Inferior parietal cortex (tissue), 1 donor: Measurements from ENCODE around the gene PRSS12.
"Not testable (repeated sequence)": the region's sequence is repeated elsewhere in the genome, so short reads cannot be mapped to it uniquely, and the experiment has no call there.

Experiments used
- DNase-seq: peaks from one replicate; pipeline ENCODE4 v3.0.0-alpha.2; 2016; ENCODE audit errors: extremely low spot score

The PRSS12 gene

GRCh38 chr4:118322831-118323502 lies 29.8 kb downstream of the PRSS12 start:
- no peak for DNase-seq

DNA sequence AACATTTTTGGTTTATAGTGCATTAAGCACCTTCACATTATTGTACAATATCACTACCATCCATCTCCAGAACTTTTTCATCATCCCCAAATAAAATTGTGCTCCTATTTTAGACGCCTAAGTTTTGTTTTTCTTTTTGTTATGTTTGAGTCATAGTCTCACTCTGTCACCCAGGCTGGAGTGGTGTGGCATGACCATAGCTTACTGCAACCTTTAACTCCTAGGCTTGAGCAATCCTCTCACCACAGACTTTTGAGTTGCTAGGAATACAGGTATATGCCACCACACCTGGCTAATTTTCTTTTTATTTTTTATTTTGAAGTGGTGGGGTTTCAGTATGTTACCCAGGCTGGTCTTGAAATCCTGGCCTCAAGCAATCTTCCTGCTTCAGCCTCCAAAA lies 33.9 kb downstream of the PRSS12 start:
- no peak for DNase-seq

GRCh38 chr4:118317691-118318090 lies 35.1 kb downstream of the PRSS12 start:
- DNase-seq: no peak

DNA sequence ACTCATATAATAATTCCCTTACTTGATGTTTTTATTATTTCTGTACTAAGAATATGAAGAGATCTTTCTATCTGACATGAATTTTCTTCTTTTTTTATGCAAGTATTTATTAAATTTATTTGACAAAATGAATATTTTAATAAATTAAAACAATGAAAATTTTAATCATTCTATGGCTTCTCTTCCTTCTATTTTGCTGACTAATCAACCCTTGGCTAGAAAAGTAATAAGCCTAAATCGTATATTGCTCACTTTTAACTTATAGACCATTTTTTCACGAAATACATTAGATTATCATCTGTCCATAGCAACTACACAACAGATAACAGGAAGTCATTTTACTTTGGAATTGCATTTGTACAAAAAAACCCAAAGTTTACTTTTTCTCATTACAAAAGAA lies 38.6 kb downstream of the PRSS12 start:
- no peak for DNase-seq

- DNase-seq: no peak
Observed at GRCh38 chr4:118313098-118313497, 39.7 kb downstream of the PRSS12 start.

- no peak for DNase-seq
Observed at GRCh38 chr4:118308306-118309030, 44.3 kb downstream of the PRSS12 start.

DNA sequence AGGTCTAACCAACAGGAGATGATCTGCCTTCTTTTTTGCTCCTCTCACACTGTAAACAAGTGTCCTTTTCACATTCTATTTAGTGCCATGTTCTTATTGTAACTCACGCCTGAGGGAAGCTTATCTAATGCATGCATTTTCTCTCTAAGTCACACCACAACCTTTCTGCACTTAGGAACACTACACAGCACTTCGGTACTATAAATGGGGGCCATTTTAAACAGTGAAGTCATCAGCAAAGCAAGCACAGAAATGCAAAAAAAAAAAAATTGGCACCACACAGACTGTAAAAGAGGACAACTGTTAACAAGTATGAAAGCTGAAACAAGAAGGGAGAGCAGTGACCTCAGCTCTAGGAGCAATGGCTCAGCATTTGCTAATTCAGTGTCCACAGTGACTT lies 45.2 kb downstream of the PRSS12 start:
- DNase-seq: no peak

GRCh38 chr4:118299619-118300018 lies 53.2 kb downstream of the PRSS12 start:
- not testable (repeated sequence) for DNase-seq

DNA sequence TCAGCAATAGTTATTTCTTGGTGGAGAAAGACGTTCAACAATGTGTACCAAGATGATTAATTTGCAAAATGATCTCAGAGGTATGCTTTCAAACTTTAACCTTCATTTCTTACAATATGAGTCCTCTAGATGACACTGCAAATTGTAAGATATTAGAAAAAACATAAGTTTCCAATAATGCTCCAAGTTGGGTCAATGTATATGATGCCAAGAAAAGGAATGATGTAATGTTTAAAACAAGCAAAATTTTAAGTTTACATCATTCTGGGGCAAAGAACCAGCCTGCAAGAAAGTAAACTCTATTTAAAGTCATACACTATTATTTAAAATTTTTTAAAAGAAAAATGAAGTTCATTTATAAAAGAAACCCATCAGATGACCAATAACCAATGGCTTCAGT lies 56.1 kb downstream of the PRSS12 start:
- no peak for DNase-seq

- no peak for DNase-seq
Observed at GRCh38 chr4:118290951-118291350, 61.9 kb downstream of the PRSS12 start.

DNA sequence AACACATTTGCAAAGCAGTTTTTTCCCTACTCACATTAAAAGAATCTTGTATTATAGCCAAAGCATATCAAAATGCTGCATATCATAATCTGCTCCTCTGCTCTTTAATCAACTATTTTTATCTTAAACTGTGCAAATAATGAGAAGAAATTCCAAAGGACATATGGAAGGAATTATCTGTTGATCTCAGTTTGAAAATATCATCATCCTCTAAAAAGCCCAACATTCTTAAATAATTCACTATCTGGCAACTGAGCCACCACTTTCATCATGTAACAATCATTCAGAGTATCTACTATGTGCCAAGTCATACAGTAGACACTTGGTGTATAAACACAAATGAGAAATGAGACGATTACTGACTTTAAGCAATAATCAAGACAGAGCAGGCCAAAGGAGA lies 63.0 kb downstream of the PRSS12 start:
- no peak for DNase-seq

DNA sequence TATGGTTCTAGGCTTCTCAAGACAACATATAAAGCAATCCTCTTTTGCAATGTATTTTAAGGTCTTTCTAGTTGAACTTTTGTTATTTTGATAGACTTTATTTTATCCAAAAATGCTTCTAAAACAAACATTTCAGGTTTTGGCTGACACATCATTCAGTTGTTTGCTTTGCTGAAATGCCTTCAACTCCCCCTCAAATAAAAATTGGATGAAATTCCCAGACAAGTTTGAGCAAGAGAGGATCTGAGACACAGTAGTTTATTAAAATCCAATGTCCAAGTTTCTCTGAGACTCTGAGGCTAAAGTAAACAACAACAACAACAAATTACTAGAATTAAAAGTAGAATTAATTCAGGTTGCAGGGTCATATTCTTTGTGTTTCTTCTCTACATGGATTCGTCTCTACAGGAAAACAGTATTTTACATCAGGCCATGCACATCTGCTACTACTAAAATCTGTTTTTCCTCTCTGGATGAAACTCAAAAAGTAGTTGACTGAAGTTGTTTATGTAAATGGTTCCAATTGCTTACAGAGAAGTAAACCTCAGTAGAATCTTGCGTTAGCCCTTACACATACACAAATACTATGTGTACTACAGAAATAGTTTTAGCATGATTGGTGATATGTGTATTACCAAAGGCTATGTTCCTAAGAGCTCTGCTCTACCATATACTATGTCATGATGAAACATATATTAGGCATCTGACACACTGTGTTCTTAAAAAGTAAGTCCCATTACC lies 64.9 kb downstream of the PRSS12 start:
- no peak for DNase-seq

- DNase-seq: no peak
Observed at GRCh38 chr4:118286685-118287084, 66.1 kb downstream of the PRSS12 start.

GRCh38 chr4:118285931-118286330 lies 66.9 kb downstream of the PRSS12 start:
- DNase-seq: no peak

DNA sequence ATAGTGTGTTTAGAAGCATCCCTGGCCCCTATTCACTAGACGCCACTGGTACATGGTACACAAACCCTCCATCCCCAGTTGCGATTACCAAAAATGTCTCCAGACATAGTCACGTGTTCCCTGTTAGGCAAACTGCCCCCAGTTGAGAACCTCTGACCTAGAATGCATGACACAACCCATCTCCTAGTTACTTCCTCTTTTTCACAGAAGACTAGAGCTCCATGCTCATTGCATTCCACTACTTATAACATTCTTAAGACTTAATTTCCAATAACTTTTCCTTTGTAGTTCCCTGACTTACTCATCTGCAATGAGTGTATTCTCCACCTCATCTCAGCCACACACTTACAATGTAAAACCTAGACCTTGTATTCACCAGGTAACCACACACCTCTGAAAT lies 68.6 kb downstream of the PRSS12 start:
- no peak for DNase-seq

GRCh38 chr4:118282692-118283091 lies 70.1 kb downstream of the PRSS12 start:
- DNase-seq: no peak

GRCh38 chr4:118281611-118282442 lies 71.0 kb downstream of the PRSS12 start:
- DNase-seq: no peak

GRCh38 chr4:118280501-118281218 lies 72.1 kb downstream of the PRSS12 start:
- DNase-seq: peak; percentile 67

- DNase-seq: no peak
Observed at GRCh38 chr4:118279920-118280432, 72.8 kb downstream of the PRSS12 start.

DNA sequence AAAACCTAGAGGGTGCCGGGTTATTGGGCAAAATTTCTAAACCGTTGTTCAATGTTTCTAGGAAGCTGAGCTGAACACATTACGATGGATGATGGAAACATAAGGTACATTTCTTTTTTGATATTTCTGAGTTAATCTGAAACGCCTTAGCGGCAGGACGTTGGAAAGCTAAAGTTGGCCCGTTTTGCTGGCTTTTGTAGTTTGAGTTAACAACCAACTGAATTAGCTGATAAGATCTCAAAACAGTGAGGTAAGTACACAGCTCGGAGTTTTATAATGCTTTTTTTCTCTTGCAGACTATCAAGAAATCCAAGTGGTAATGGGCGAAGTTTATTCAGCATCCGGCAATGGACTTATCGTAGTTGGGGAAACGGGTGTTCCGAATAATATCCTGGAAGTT lies 73.5 kb downstream of the PRSS12 start:
- no peak for DNase-seq
